ENCODE results near the gene RBMS3.
"Not testable (repeated sequence)": the region's sequence is repeated elsewhere in the genome, so short reads cannot be mapped to it uniquely, and the experiment has no call there.

The RBMS3 gene

GRCh38 chr3:30050116-30050515 is 769.2 kb downstream of the RBMS3 start:
- DNase-seq, result not testable (repeated sequence)

GRCh38 chr3:30059240-30059639 is 778.4 kb downstream of the RBMS3 start:
- no peak for DNase-seq

Measured in Kasumi-1 (cell line).